Prostate gland (tissue), 2 donors: ENCODE measurements around the gene TP53BP2.
"Not testable (repeated sequence)": the region's sequence is repeated elsewhere in the genome, so short reads cannot be mapped to it uniquely, and the experiment has no call there.

Experiments
- POLR2A ChIP-seq: fragments of 450-650 bp; IDR thresholded peaks from one replicate; pipeline ENCODE4 v1.6.1; 2016; ENCODE audit warnings: antibody characterized with exemption, mild to moderate bottlenecking
- POLR2AphosphoS5 ChIP-seq: sonication (generic); formaldehyde crosslinking; IDR thresholded peaks from one replicate; pipeline ENCODE4 v1.6.1; 2017; ENCODE audit warnings: antibody characterized with exemption
- TF ChIP-seq, protein P1 (sequence below), 4 experiments: fragments of 200-600 bp in 2 of 4; fragments of 450-650 bp in 2 of 4; sonication (generic) in 2 of 4; IDR thresholded peaks; 1 replicate in 3 of 4; 2 replicates in 1 of 4; pipeline ENCODE4 v1.5.1; 2016 to 2019; ENCODE audit warnings: antibody characterized with exemption in 4 of 4, mild to moderate bottlenecking in 2 of 4, moderate library complexity in 2 of 4

- TF ChIP-seq, protein P1, sequence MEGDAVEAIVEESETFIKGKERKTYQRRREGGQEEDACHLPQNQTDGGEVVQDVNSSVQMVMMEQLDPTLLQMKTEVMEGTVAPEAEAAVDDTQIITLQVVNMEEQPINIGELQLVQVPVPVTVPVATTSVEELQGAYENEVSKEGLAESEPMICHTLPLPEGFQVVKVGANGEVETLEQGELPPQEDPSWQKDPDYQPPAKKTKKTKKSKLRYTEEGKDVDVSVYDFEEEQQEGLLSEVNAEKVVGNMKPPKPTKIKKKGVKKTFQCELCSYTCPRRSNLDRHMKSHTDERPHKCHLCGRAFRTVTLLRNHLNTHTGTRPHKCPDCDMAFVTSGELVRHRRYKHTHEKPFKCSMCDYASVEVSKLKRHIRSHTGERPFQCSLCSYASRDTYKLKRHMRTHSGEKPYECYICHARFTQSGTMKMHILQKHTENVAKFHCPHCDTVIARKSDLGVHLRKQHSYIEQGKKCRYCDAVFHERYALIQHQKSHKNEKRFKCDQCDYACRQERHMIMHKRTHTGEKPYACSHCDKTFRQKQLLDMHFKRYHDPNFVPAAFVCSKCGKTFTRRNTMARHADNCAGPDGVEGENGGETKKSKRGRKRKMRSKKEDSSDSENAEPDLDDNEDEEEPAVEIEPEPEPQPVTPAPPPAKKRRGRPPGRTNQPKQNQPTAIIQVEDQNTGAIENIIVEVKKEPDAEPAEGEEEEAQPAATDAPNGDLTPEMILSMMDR (IDR thresholded peaks at IDR 0.05), result not testable (repeated sequence)
- TF ChIP-seq POLR2A, POLR2AphosphoS5: not testable (repeated sequence)
These were observed 44.7 kb upstream of the TP53BP2 start for GRCh38 chr1:223890494-223890893.
